Measurements from ENCODE around the gene TRIM63.

The TRIM63 gene

DNA sequence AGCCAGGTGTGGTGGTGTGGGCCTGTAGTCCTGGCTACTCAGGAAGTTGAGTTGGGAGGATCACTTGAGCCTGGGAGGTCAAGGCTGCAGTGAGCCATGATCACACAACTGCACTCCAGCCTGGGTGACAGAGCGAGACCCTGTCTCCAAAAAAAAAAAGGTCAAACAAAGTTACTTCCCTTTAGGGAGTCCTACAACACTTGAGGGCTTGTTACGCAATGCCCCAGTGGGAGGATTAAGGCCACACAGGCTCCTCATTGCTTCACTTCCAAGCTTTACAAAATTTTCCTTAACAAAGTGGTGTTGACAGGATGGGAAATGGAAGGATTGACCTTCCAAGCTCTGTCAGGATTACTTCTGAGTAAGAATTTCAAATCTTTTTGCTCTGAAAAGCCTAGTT is 52.1 kb downstream of the TRIM63 start:
- DNase-seq = no peak

- no peak for DNase-seq
Measured at GRCh38 chr1:26014179-26014578, 53.3 kb downstream of the TRIM63 start.

GRCh38 chr1:26012864-26013263 is 54.6 kb downstream of the TRIM63 start:
- DNase-seq = no peak

DNA sequence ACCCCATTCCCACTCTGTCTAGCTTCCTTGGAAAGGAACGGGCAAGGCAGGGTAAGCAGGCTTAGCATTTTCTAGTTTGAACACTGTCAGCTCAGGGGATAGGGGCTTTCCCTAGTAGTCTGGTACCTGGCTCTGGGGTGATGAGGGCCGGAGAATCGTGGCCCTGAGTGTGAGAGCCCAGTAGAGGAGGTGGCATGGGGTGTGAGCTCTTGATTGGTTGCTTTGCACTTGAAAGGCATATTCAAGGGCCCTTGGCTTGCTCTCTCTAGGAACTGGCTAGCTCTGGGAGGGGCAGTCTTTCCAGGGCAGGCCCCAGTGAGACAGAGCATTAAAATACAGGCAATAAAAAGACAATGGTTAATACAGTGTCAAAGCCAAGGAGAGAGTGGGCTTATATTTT is 56.6 kb downstream of the TRIM63 start:
- DNase-seq = no peak

DNA sequence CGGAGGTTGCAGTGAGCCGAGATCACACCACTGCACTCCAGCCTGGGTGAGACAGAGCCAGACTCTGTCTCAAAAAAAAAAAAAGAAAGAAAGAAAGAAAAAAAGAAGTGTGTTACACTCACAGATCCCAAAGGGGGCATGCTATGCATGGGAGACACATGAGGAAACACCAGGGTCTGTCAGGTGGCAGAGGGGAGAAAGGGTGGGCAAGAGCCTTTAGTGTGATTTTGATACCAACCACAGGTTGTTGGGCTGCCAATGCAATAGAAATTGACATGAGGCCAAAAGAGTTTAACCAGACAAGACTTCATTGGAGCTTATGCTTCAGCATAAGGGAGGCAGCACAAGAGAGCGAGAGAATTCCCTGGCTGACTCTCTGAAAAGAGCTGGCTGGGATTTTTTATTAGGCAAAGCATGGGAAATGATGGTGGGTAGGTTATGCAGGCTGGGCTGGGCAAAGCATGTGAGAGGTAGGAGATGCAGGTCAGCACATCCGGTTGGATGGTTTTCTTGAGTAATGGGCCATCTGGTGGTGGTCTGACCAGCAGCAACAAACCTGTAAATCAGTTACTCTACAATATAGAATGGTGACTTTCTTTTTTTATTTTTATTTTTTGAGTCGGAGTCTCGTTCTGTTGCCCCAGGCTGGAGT is 57.5 kb downstream of the TRIM63 start:
- DNase-seq = no peak

DNA sequence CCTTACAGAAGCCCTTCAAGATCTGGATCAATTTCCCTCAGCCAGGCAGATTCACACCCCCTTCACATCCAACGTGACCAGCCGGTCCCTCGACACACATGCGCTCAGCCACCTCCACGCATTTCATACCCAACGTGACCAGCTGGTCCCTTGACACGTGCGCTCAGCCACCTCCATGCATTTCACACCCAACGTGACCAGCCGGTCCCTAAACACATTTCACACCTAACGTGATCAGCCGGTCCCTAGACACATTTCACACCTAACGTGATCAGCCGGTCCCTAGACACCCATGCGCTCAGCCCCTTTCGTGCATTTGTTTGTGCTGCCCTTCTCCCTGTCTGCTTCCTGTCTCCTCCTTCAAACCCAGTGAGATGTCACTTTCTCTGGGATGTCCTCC is 60.7 kb downstream of the TRIM63 start:
- no peak for DNase-seq

- DNase-seq = peak; percentile 74
Measured at GRCh38 chr1:26005434-26006105, 61.9 kb downstream of the TRIM63 start.

GRCh38 chr1:26003756-26004155 is 63.7 kb downstream of the TRIM63 start:
- DNase-seq = no peak

DNA sequence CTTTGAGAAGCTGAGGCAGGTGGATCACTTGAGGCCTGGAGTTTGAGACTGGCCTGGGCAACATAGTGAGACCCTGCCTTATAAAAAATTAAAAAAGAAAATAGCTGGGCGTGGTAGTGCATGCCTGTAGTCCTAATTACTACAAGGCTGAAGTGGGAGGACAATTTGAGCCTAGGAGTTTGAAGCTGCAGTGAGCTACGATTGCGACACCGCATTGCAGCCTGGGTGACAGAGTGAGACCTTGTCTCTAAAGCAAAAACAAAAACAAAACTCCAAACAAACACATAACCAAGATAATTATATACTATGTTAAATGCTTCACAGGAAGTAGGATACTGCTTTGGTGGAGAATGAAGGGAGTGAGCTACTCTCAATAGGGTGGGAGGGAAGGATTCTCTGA is 64.2 kb downstream of the TRIM63 start:
- DNase-seq = no peak

Data from right hindlimb (tissue), 1 donor.